ENCODE data around the gene MAST2. TPM values are rescaled to one million over a fixed set of nuclear protein-coding genes. Genes with fewer than 3 reads are reported as not detected.

MAST2 gene
- polyA plus RNA-seq (2013), result 19.7 and 20.9 TPM in 2 replicates

GRCh38 chr1:45803299-45803780, at the start of gene MAST2:
Gene MAST2, plus strand, starts transcription at chr1:45803612. Its CDS starts 284 bp downstream, at chr1:45803896.
- peaks cover 3% of the 10 kb centered on the region for H3K79me1 ChIP-seq (ENCODE audit: low read length)
- H3K4me2 ChIP-seq (ENCODE audit: low read length), result peak within 1 kb of the TSS; percentile 92
- H3K18ac ChIP-seq (ENCODE audit: low read length), result peak within 1 kb of the TSS; percentile 68
- peak within 1 kb of the TSS; percentile 32 for H3K14ac ChIP-seq (ENCODE audit: low read length)
- peak within 1 kb of the TSS; percentile 55 for H4K91ac ChIP-seq (ENCODE audit: low read depth, low read length)
- H3K36me3 ChIP-seq (ENCODE audit: control insufficient read depth in 1 of 2, insufficient read depth in 2 of 2, low read length in 2 of 2), result peaks cover 0 to 5% of the 10 kb centered on the region in 2 experiments
- H3K79me2 ChIP-seq (ENCODE audit: control insufficient read depth, insufficient read depth, low read length, poor library complexity), result peaks cover 4% of the 10 kb centered on the region
- no peak within 1 kb of the TSS for H3K23ac ChIP-seq (ENCODE audit: low read length)
- H4K12ac ChIP-seq (ENCODE audit: low read depth, low read length), result no peak within 1 kb of the TSS
- peak within 1 kb of the TSS; percentile 77 for H3K4me3 ChIP-seq (ENCODE audit: low read depth, low read length)
- WGBS (ENCODE audit: extremely low coverage, insufficient coverage, insufficient read length), result no CpG with 5 or more reads among the region's 58 CpGs
- DNase-seq, result peak; percentile 90 to 96
- peak within 1 kb of the TSS; percentile 85 for H3K9ac ChIP-seq (ENCODE audit: low read length)
- peak within 1 kb of the TSS; percentile 89 for H3K4ac ChIP-seq (ENCODE audit: low read depth, low read length)
- H2BK5ac ChIP-seq (ENCODE audit: low read depth, low read length, poor library complexity), result peak within 1 kb of the TSS; percentile 52
- H3K27me3 ChIP-seq (ENCODE audit: insufficient read depth, low read length), result no peaks in the 10 kb centered on the region
- H2BK120ac ChIP-seq (ENCODE audit: insufficient read depth, low read length, poor library complexity), result no peak within 1 kb of the TSS
- H3K27ac ChIP-seq (ENCODE audit: low read depth, low read length), result peak within 1 kb of the TSS; percentile 93
- peaks cover 5 to 6% of the 10 kb centered on the region in 2 experiments for H3K4me1 ChIP-seq (ENCODE audit: control insufficient read depth in 1 of 2, insufficient read depth in 2 of 2, low read length in 2 of 2)
- no peak within 1 kb of the TSS for H2BK12ac ChIP-seq (ENCODE audit: low read length)
- H4K8ac ChIP-seq (ENCODE audit: low read depth, low read length), result peak within 1 kb of the TSS; percentile 47
- H3K9me3 ChIP-seq (ENCODE audit: insufficient read depth, low read depth, low read length), result no peaks in the 10 kb centered on the region
- peak within 1 kb of the TSS; percentile 32 for H2AFZ ChIP-seq (ENCODE audit: insufficient read depth, low read length, poor library complexity)
- H2AK5ac ChIP-seq (ENCODE audit: low read length), result no peak within 1 kb of the TSS

- no peak overlapping the region for H2AK5ac ChIP-seq (ENCODE audit: low read length)
- no peak overlapping the region for H2AFZ ChIP-seq (ENCODE audit: insufficient read depth, low read length, poor library complexity)
- H3K27me3 ChIP-seq (ENCODE audit: insufficient read depth, low read length), result no peaks in the 10 kb centered on the region
- H3K79me2 ChIP-seq (ENCODE audit: control insufficient read depth, insufficient read depth, low read length, poor library complexity), result peaks cover 2% of the 10 kb centered on the region
- H3K14ac ChIP-seq (ENCODE audit: low read length), result no peak overlapping the region
- no peak overlapping the region for H2BK5ac ChIP-seq (ENCODE audit: low read depth, low read length, poor library complexity)
- H2BK120ac ChIP-seq (ENCODE audit: insufficient read depth, low read length, poor library complexity), result no peak overlapping the region
- H4K8ac ChIP-seq (ENCODE audit: low read depth, low read length), result no peak overlapping the region
- H3K79me1 ChIP-seq (ENCODE audit: low read length), result peaks cover 2% of the 10 kb centered on the region
- H3K4me3 ChIP-seq (ENCODE audit: low read depth, low read length), result no peak overlapping the region
- no peaks in the 10 kb centered on the region for H3K36me3 ChIP-seq (ENCODE audit: control insufficient read depth in 1 of 2, insufficient read depth in 2 of 2, low read length in 2 of 2)
- no peak overlapping the region for H3K9ac ChIP-seq (ENCODE audit: low read length)
- peaks cover 0 to 5% of the 10 kb centered on the region in 2 experiments for H3K4me1 ChIP-seq (ENCODE audit: control insufficient read depth in 1 of 2, insufficient read depth in 2 of 2, low read length in 2 of 2)
- H4K12ac ChIP-seq (ENCODE audit: low read depth, low read length), result no peak overlapping the region
- no peak overlapping the region for H3K27ac ChIP-seq (ENCODE audit: low read depth, low read length)
- H4K91ac ChIP-seq (ENCODE audit: low read depth, low read length), result no peak overlapping the region
- DNase-seq, result no peak
- no peak overlapping the region for H3K4me2 ChIP-seq (ENCODE audit: low read length)
- H3K23ac ChIP-seq (ENCODE audit: low read length), result no peak overlapping the region
- H2BK12ac ChIP-seq (ENCODE audit: low read length), result no peak overlapping the region
- no peak overlapping the region for H3K18ac ChIP-seq (ENCODE audit: low read length)
- H3K4ac ChIP-seq (ENCODE audit: low read depth, low read length), result no peak overlapping the region
- WGBS (ENCODE audit: extremely low coverage, insufficient coverage, insufficient read length), result no CpG with 5 or more reads among the region's 5 CpGs
- peaks cover 6% of the 10 kb centered on the region for H3K9me3 ChIP-seq (ENCODE audit: insufficient read depth, low read depth, low read length)
These were observed 47.7 kb upstream of the MAST2 start for GRCh38 chr1:45755697-45756096.

- no peak overlapping the region for H2BK12ac ChIP-seq (ENCODE audit: low read length)
- no peak overlapping the region for H3K4me2 ChIP-seq (ENCODE audit: low read length)
- H4K91ac ChIP-seq (ENCODE audit: low read depth, low read length), result no peak overlapping the region
- H4K8ac ChIP-seq (ENCODE audit: low read depth, low read length), result no peak overlapping the region
- no peak overlapping the region for H3K27ac ChIP-seq (ENCODE audit: low read depth, low read length)
- H3K4me1 ChIP-seq (ENCODE audit: control insufficient read depth in 1 of 2, insufficient read depth in 2 of 2, low read length in 2 of 2), result peaks cover 0 to 1% of the 10 kb centered on the region in 2 experiments
- H3K18ac ChIP-seq (ENCODE audit: low read length), result no peak overlapping the region
- no peak overlapping the region for H2AFZ ChIP-seq (ENCODE audit: insufficient read depth, low read length, poor library complexity)
- no peaks in the 10 kb centered on the region for H3K27me3 ChIP-seq (ENCODE audit: insufficient read depth, low read length)
- no peak overlapping the region for H3K4me3 ChIP-seq (ENCODE audit: low read depth, low read length)
- H2BK5ac ChIP-seq (ENCODE audit: low read depth, low read length, poor library complexity), result no peak overlapping the region
- no peak overlapping the region for H3K9ac ChIP-seq (ENCODE audit: low read length)
- no peak overlapping the region for H4K12ac ChIP-seq (ENCODE audit: low read depth, low read length)
- H3K79me2 ChIP-seq (ENCODE audit: control insufficient read depth, insufficient read depth, low read length, poor library complexity), result no peaks in the 10 kb centered on the region
- no peak overlapping the region for H3K14ac ChIP-seq (ENCODE audit: low read length)
- H3K9me3 ChIP-seq (ENCODE audit: insufficient read depth, low read depth, low read length), result no peaks in the 10 kb centered on the region
- H2BK120ac ChIP-seq (ENCODE audit: insufficient read depth, low read length, poor library complexity), result no peak overlapping the region
- H2AK5ac ChIP-seq (ENCODE audit: low read length), result no peak overlapping the region
- WGBS (ENCODE audit: extremely low coverage, insufficient coverage, insufficient read length), result no CpG with 5 or more reads among the region's 3 CpGs
- H3K79me1 ChIP-seq (ENCODE audit: low read length), result no peaks in the 10 kb centered on the region
- no peak overlapping the region for H3K4ac ChIP-seq (ENCODE audit: low read depth, low read length)
- H3K23ac ChIP-seq (ENCODE audit: low read length), result no peak overlapping the region
- DNase-seq, result no peak
- no peaks in the 10 kb centered on the region for H3K36me3 ChIP-seq (ENCODE audit: control insufficient read depth in 1 of 2, insufficient read depth in 2 of 2, low read length in 2 of 2)
These were observed 41.1 kb upstream of the MAST2 start for GRCh38 chr1:45762291-45762690.

- no peaks in the 10 kb centered on the region for H3K9me3 ChIP-seq (ENCODE audit: insufficient read depth, low read depth, low read length)
- H3K4me3 ChIP-seq (ENCODE audit: low read depth, low read length), result no peak overlapping the region
- no peak overlapping the region for H3K9ac ChIP-seq (ENCODE audit: low read length)
- no peaks in the 10 kb centered on the region for H3K79me1 ChIP-seq (ENCODE audit: low read length)
- no peak overlapping the region for H3K4ac ChIP-seq (ENCODE audit: low read depth, low read length)
- H2AFZ ChIP-seq (ENCODE audit: insufficient read depth, low read length, poor library complexity), result no peak overlapping the region
- no CpG with 5 or more reads among the region's 13 CpGs for WGBS (ENCODE audit: extremely low coverage, insufficient coverage, insufficient read length)
- H3K79me2 ChIP-seq (ENCODE audit: control insufficient read depth, insufficient read depth, low read length, poor library complexity), result no peaks in the 10 kb centered on the region
- no peak overlapping the region for H2AK5ac ChIP-seq (ENCODE audit: low read length)
- no peak overlapping the region for H3K23ac ChIP-seq (ENCODE audit: low read length)
- H4K8ac ChIP-seq (ENCODE audit: low read depth, low read length), result no peak overlapping the region
- no peak overlapping the region for H3K4me2 ChIP-seq (ENCODE audit: low read length)
- H3K14ac ChIP-seq (ENCODE audit: low read length), result no peak overlapping the region
- no peak overlapping the region for H3K18ac ChIP-seq (ENCODE audit: low read length)
- no peaks in the 10 kb centered on the region for H3K36me3 ChIP-seq (ENCODE audit: control insufficient read depth in 1 of 2, insufficient read depth in 2 of 2, low read length in 2 of 2)
- H4K91ac ChIP-seq (ENCODE audit: low read depth, low read length), result no peak overlapping the region
- H4K12ac ChIP-seq (ENCODE audit: low read depth, low read length), result no peak overlapping the region
- H2BK120ac ChIP-seq (ENCODE audit: insufficient read depth, low read length, poor library complexity), result no peak overlapping the region
- no peak overlapping the region for H3K27ac ChIP-seq (ENCODE audit: low read depth, low read length)
- no peaks in the 10 kb centered on the region for H3K27me3 ChIP-seq (ENCODE audit: insufficient read depth, low read length)
- H2BK5ac ChIP-seq (ENCODE audit: low read depth, low read length, poor library complexity), result no peak overlapping the region
- no peak for DNase-seq
- peaks cover 0 to 2% of the 10 kb centered on the region in 2 experiments for H3K4me1 ChIP-seq (ENCODE audit: control insufficient read depth in 1 of 2, insufficient read depth in 2 of 2, low read length in 2 of 2)
- H2BK12ac ChIP-seq (ENCODE audit: low read length), result no peak overlapping the region
These were observed 37.2 kb upstream of the MAST2 start for GRCh38 chr1:45765999-45766792.
